PC-3 (cell line): Measurements from ENCODE around the gene ZBTB40.

Experiments used
- EZH2 ChIP-seq: fragments of 300-600 bp; sonication (generic); IDR thresholded peaks from one replicate; pipeline ENCODE4 v1.6.1; 2017; ENCODE audit warnings: antibody characterized with exemption, mild to moderate bottlenecking, low read length; ENCODE audit not compliant: unreplicated experiment
- TF ChIP-seq, protein P1 (sequence below): fragments of 300-600 bp; sonication (generic); conservative IDR thresholded peaks from 2 replicates; pipeline ENCODE4 v1.5.1; 2017; ENCODE audit warnings: antibody characterized with exemption, low read depth, mild to moderate bottlenecking, low read length

DNA sequence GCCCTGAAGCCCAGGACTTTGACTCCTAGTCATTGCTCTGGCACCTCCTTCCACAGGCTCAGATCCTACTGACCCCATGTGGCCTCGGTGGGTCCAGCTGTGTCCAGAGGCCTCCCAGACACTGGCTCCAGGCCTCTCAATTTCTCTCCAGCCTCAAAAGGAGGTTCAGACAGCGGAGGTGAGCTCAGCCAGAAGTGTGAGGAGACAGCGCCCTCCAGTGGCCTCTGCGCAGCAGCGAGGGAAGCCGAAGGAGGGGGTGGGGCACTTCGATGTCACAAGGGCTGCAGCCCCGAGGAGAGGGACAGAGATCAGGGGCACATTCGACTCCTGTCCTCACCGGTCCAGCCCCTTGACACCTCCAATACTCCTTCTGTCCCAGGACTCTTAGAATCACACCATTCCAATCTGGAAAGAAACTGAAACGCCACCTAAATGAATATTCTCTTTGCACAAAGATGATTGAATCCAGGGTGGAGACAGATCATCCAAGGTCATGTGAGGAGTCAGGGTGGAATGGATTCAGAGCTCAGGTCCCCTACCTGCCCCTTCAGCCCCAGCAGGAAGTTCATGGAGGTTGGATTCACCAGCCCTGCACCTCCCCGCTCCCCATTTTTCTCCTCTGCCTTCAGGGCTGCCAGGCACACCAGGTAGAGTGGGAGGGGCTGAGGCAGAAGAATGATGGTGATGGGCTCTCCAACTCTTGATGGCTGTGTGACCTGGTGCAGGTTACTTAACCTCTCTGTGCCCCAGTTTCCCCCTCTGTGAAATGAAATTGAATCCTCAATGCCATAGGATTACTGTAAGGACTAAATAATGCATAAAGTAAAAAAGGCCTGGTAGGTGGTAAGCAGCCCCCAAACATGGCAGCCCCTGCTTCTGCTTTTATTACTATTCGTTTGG lies 34.8 kb upstream of the ZBTB40 start:
- TF ChIP-seq, protein P1, sequence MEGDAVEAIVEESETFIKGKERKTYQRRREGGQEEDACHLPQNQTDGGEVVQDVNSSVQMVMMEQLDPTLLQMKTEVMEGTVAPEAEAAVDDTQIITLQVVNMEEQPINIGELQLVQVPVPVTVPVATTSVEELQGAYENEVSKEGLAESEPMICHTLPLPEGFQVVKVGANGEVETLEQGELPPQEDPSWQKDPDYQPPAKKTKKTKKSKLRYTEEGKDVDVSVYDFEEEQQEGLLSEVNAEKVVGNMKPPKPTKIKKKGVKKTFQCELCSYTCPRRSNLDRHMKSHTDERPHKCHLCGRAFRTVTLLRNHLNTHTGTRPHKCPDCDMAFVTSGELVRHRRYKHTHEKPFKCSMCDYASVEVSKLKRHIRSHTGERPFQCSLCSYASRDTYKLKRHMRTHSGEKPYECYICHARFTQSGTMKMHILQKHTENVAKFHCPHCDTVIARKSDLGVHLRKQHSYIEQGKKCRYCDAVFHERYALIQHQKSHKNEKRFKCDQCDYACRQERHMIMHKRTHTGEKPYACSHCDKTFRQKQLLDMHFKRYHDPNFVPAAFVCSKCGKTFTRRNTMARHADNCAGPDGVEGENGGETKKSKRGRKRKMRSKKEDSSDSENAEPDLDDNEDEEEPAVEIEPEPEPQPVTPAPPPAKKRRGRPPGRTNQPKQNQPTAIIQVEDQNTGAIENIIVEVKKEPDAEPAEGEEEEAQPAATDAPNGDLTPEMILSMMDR: peak; percentile 98
- TF ChIP-seq EZH2: no peak
